ENCODE results near the gene SCO2.
"Not testable (repeated sequence)": the region's sequence is repeated elsewhere in the genome, so short reads cannot be mapped to it uniquely, and the experiment has no call there.

Gene SCO2

GRCh38 chr22:50544078-50544745, 18.8 kb upstream of the SCO2 start:
- peak; percentile 79 to 89 for DNase-seq (ENCODE audit: low spot score in 2 of 2)
- Mint-ChIP-seq H3K4me3 (peak overlapping the region; percentile 64), H3K36me3 (peaks cover 22% of the 10 kb centered on the region), H3K27ac (peak overlapping the region; percentile 85), H3K4me1 (peaks cover 60% of the 10 kb centered on the region), H3K9me3 (no peaks in the 10 kb centered on the region)
- peak; percentile 63 for ATAC-seq

GRCh38 chr22:50542416-50542927, 17.1 kb upstream of the SCO2 start:
- H3K4me1 Mint-ChIP-seq: peaks cover 74% of the 10 kb centered on the region
- no peaks in the 10 kb centered on the region for H3K9me3 Mint-ChIP-seq
- peak overlapping the region; percentile 76 for H3K4me3 Mint-ChIP-seq
- peak; percentile 64 for ATAC-seq
- peaks cover 29% of the 10 kb centered on the region for H3K36me3 Mint-ChIP-seq
- H3K27ac Mint-ChIP-seq: peak overlapping the region; percentile 89
- DNase-seq (ENCODE audit: low spot score in 2 of 2): peak in 1 of 2 donors; percentile 78

DNA sequence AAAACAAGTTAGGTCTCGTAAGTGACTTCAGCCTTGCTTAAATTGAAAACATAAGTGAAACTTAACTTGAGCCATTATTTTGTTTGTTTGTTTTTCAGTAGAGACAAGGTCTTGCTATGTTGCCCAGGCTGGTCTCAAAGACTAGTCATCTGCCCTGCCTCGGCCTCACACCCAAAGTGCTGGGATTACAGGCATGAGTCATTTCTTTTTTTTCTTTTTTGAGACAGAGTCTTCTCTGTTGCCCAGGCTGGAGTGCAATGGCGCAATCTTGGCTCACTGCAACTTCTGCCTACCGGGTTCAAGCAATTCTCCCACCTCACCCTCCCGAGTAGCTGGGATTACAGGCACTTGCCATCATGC, 16.2 kb upstream of the SCO2 start:
- Mint-ChIP-seq H3K27ac (peak overlapping the region; percentile 89), H3K4me1 (peaks cover 74% of the 10 kb centered on the region), H3K4me3 (peak overlapping the region; percentile 76), H3K36me3 (peaks cover 29% of the 10 kb centered on the region)
- DNase-seq (ENCODE audit: low spot score in 2 of 2) (peak in 1 of 2 donors; percentile 75), ATAC-seq (peak; percentile 60)
- not testable (repeated sequence) for H3K9me3 Mint-ChIP-seq

DNA sequence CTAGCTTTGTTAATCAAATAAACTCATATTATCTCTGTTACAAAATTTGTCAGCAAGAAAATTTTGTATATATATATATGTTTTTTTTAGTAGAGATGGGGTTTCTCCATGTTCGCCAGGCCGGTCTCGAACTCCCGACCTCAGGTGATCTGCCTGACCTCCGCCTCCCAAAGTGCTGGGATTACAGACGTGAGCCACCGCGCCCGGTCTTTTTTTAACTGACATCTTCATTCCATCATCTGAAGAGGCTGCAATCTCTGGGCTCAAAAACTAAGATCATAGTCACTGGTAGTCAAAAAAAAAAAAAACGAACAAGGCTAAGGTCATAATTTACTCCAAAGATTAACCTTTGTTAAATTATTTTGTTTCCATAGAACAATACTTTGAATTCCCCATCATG, 15.0 kb upstream of the SCO2 start:
- Mint-ChIP-seq H3K9me3 (no peaks in the 10 kb centered on the region), H3K4me3 (peak overlapping the region; percentile 76), H3K4me1 (peaks cover 65% of the 10 kb centered on the region), H3K27ac (peak overlapping the region; percentile 89), H3K36me3 (peaks cover 25% of the 10 kb centered on the region)
- DNase-seq (ENCODE audit: low spot score in 2 of 2): no peak
- no peak for ATAC-seq

GRCh38 chr22:50537765-50538164, 12.4 kb upstream of the SCO2 start:
- DNase-seq (ENCODE audit: low spot score in 2 of 2): no peak
- Mint-ChIP-seq H3K9me3 (no peaks in the 10 kb centered on the region), H3K4me1 (peaks cover 56% of the 10 kb centered on the region), H3K36me3 (peaks cover 20% of the 10 kb centered on the region), H3K4me3 (peak overlapping the region; percentile 76), H3K27ac (peak overlapping the region; percentile 89)
- no peak for ATAC-seq

DNA sequence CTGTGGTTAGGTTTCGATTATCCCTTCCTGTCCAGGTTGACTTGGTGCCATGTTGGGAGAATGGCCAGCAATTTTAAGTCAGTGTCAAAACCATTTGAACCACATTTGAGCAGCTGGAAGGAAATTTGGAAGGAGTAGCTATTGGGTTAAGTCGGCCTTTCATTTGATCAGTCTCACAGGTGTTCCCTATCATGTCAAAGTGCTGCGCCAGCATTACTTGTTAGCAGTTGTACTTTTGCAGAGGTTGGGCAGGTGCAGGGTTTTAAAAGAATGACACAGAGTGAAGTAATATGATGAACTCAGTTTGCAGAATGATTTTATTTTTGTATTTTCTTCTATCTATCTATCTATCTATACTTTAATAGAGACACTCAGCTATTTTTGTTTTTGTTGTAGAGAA, 10.8 kb upstream of the SCO2 start:
- Mint-ChIP-seq H3K36me3 (peaks cover 16% of the 10 kb centered on the region), H3K9me3 (no peaks in the 10 kb centered on the region), H3K27ac (no peak overlapping the region), H3K4me3 (no peak overlapping the region), H3K4me1 (peaks cover 45% of the 10 kb centered on the region)
- ATAC-seq: no peak
- DNase-seq (ENCODE audit: low spot score in 2 of 2): no peak

GRCh38 chr22:50535113-50535512, 9.7 kb upstream of the SCO2 start:
- no peak overlapping the region for H3K4me3 Mint-ChIP-seq
- H3K4me1 Mint-ChIP-seq: peaks cover 34% of the 10 kb centered on the region

DNA sequence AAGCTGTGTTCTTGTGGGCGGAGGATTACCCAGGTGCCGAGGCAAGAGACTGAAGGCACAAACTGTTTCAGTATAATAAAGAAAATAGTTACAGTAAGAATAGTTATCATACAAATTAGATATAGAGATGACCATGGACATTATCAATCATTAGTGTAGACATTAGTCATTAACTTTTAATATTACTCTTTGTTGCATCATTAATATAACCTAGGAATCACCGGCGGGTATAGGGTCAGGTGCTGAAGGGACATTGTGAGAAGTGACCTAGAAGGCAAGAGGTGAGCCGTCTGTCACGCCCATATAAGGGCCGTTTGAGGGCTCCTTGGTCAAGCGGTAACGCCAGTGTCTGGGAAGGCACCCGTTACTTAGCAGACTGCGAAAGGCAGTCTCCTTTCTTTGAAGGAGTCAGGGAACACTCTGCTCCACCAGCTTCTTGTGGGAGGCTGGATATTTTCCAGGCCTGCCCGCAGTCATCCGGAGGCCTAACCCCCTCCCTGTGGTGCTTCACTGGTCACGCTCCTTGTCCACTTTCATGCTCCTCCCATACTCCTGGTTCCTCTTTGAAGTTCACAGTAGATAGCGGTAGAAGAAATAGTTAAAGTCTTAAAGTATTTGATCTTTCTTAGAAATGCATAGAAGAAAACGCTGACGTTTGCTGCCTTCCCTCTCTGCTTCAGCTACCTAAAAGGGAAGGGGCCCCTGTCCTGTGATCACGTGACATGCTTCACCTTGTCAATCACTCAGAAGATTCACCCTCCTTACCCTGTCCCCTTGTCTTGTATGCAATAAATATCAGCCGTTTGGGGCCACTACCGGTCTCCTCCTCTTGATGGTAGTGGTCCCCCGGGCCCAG, 8.7 kb upstream of the SCO2 start:
- peaks cover 19% of the 10 kb centered on the region for H3K36me3 Mint-ChIP-seq
- H3K9me3 Mint-ChIP-seq; DNase-seq (ENCODE audit: low spot score in 2 of 2); ATAC-seq: not testable (repeated sequence)
- H3K4me1 Mint-ChIP-seq: peaks cover 25% of the 10 kb centered on the region
- peak overlapping the region; percentile 100 for H3K27ac Mint-ChIP-seq
- peak overlapping the region; percentile 93 for H3K4me3 Mint-ChIP-seq

More at GRCh38 chr22:50535113-50535512, 9.7 kb upstream of the SCO2 start:
- no peak for DNase-seq (ENCODE audit: low spot score in 2 of 2)
- Mint-ChIP-seq H3K36me3 (peaks cover 27% of the 10 kb centered on the region), H3K9me3 (no peaks in the 10 kb centered on the region), H3K27ac (no peak overlapping the region)
- ATAC-seq: no peak

- Mint-ChIP-seq H3K36me3 (peaks cover 12% of the 10 kb centered on the region), H3K9me3 (no peaks in the 10 kb centered on the region), H3K4me3 (peak overlapping the region; percentile 93), H3K4me1 (peaks cover 27% of the 10 kb centered on the region), H3K27ac (peak overlapping the region; percentile 100)
- DNase-seq (ENCODE audit: low spot score in 2 of 2): no peak
- no peak for ATAC-seq
These were observed 7.7 kb upstream of the SCO2 start for GRCh38 chr22:50532824-50533796.

DNA sequence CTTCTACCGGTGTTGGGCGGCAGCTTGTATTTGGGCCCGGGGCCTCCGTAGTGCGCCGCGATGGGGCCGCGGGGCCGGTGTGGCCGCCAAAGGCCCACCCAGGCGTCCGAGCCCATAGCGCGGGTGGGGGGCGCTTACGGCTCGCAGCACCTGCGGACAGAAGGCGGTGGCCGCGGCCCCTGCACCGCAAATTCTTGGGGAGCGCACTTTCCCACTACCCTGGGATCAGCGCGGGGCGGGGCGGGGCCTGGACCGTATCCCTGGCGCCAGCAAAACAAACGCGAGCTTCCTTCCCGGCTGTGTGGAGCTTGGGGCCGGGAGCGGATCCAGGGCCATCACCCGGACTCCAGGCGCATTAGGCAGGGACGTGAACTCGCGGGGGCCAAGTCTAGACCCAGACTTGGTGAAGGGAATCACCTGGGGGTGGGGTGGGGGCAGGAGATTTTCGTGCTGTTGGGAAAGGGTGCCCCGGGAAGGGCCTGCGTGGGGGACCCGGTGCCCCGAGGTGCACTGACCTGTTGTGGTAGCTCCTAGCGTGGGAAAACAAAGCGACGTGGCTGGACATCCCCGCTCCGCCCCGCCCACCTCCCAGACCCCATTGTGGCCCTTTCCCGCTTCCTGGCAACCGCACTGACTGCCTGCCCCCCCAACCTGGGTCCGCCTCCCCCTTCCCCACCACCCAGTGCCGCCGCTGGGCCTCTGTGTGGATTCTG, 6.7 kb upstream of the SCO2 start:
- H3K27ac Mint-ChIP-seq: peak overlapping the region; percentile 100
- no peak for ATAC-seq
- peak overlapping the region; percentile 93 for H3K4me3 Mint-ChIP-seq
- H3K36me3 Mint-ChIP-seq: peaks cover 19% of the 10 kb centered on the region
- H3K9me3 Mint-ChIP-seq: no peaks in the 10 kb centered on the region
- H3K4me1 Mint-ChIP-seq: peaks cover 32% of the 10 kb centered on the region
- no peak for DNase-seq (ENCODE audit: low spot score in 2 of 2)

DNA sequence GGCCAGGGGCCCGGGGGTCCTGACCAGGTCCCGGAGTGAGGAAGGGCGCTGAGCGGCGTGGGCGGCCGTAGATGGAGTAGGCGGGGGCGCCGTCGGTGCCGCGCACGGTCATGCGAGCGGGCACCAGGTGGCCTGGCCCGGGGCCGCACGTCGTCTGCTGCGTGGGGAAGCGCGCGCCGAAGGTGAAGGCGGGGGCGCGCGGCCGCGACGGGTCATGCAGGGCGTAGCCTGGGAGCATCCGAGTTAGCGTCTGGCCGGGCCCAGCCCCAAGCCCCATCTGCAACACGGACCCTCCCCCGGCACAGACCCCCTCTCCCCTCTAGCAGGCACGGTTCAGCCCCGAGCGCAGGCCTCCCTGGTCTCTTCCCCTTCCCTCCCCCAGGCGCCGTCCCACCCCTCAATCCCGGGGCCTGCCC, 6.2 kb upstream of the SCO2 start:
- peak overlapping the region; percentile 100 for H3K27ac Mint-ChIP-seq
- H3K4me3 Mint-ChIP-seq: peak overlapping the region; percentile 93
- DNase-seq (ENCODE audit: low spot score in 2 of 2) (peak; percentile 61 to 84), ATAC-seq (peak; percentile 71)
- peaks cover 37% of the 10 kb centered on the region for H3K4me1 Mint-ChIP-seq
- no peaks in the 10 kb centered on the region for H3K9me3 Mint-ChIP-seq
- H3K36me3 Mint-ChIP-seq: peaks cover 25% of the 10 kb centered on the region

DNA sequence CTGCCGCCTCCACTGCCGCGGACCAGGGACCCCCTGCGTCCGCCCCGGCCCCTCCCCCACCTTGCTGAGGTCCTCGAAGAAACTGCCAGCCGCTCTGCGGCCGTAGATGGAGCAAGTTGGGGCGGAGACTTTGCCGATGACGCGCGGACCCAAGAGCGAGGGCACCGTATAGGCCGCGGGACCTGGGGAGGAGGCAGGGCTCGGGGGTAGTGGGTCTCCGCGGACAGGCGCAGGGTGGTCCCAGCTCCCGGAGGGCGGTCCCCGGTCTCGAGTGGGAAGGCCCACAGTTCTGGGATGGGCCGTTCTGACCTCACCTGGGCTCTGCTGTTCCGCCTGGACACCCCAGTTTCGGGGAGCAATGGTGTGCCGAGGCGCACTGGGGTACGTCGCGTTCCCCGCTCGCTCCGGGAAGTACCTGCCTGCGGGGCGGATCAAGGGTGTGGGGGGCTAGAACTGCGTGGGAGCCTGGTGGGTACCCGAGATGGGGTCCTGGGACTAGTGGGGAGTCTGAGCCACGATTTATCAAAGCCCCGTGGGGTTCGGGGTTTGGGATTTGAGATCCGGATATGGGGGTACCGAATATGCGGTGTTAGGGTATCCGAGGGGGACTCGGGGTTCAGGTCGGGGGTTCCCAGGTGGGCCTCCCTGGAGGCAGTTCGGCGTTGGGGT, 5.6 kb upstream of the SCO2 start:
- peak; percentile 75 to 94 for DNase-seq (ENCODE audit: low spot score in 2 of 2)
- Mint-ChIP-seq H3K27ac (peak overlapping the region; percentile 100), H3K4me1 (peaks cover 38% of the 10 kb centered on the region), H3K9me3 (no peaks in the 10 kb centered on the region), H3K4me3 (peak overlapping the region; percentile 93), H3K36me3 (peaks cover 29% of the 10 kb centered on the region)
- ATAC-seq: peak; percentile 68

DNA sequence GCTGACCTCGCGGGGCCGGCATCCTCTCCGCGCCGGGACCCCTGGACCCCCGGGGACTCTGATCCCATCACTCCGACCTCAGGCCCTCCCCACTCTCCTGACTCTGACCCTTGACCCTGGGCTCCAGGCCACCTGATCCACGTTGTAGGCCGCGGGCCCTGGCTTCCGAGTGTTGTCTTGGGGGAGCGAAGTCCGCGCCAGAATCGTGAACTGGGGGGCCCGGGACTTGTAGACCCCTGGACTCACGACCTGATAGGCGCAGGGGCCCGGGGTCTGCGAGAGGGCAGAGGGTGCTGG, 5.1 kb upstream of the SCO2 start:
- Mint-ChIP-seq H3K4me1 (peaks cover 38% of the 10 kb centered on the region), H3K9me3 (no peaks in the 10 kb centered on the region)

More for the DNA sequence above, 5.1 kb upstream of the SCO2 start:
- DNase-seq (ENCODE audit: low spot score in 2 of 2) (no peak), ATAC-seq (peak; percentile 2)
- Mint-ChIP-seq H3K27ac (peak overlapping the region; percentile 100), H3K36me3 (peaks cover 33% of the 10 kb centered on the region), H3K4me3 (peak overlapping the region; percentile 93)

All from stimulated activated effector memory CD8-positive, alpha-beta T cell treated with anti-CD3 and anti-CD28 coated beads, Interleukin-12 subunit alpha, Interleukin-12 subunit beta, amount 100 ng/mL, for 72 hours (primary cell).